NCI-H2171 (cell line): ENCODE results near the gene ITSN1.
"Not testable (repeated sequence)": the region's sequence is repeated elsewhere in the genome, so short reads cannot be mapped to it uniquely, and the experiment has no call there.

Experiments used
- DNase-seq: peaks from one replicate; lab custom pipeline; 2025; lab: John Stamatoyannopoulos, UW

ITSN1 gene

GRCh38 chr21:33682992-33683627, 40.8 kb downstream of the ITSN1 start:
- no peak for DNase-seq

GRCh38 chr21:33684068-33684467, 41.8 kb downstream of the ITSN1 start:
- no peak for DNase-seq

GRCh38 chr21:33684923-33685560, 42.7 kb downstream of the ITSN1 start:
- no peak for DNase-seq

GRCh38 chr21:33685613-33686197, 43.4 kb downstream of the ITSN1 start:
- DNase-seq: no peak

GRCh38 chr21:33686386-33686785, 44.1 kb downstream of the ITSN1 start:
- peak; percentile 18 for DNase-seq

GRCh38 chr21:33687634-33688033, 45.3 kb downstream of the ITSN1 start:
- no peak for DNase-seq

DNA sequence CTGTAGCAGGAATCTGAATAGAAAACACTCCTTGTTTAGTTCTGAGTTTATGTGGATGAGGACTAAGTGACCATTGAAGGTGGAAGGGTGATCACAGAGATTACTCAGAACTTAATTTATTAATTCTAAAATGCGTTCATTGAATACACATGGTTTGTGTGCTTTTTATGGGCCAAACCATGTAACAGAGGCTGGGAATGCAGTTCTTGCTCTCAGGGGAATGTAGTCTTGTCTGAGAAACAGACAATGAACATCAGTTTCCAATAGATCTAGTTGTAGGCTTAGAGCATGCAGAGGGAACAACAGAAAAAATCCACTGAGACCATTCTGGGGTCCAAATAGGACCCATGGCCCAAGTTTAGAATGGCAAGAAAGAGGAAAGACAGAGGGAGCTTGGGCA, 46.1 kb downstream of the ITSN1 start:
- DNase-seq: no peak

- no peak for DNase-seq
Measured at GRCh38 chr21:33690874-33691273, 48.6 kb downstream of the ITSN1 start.

DNA sequence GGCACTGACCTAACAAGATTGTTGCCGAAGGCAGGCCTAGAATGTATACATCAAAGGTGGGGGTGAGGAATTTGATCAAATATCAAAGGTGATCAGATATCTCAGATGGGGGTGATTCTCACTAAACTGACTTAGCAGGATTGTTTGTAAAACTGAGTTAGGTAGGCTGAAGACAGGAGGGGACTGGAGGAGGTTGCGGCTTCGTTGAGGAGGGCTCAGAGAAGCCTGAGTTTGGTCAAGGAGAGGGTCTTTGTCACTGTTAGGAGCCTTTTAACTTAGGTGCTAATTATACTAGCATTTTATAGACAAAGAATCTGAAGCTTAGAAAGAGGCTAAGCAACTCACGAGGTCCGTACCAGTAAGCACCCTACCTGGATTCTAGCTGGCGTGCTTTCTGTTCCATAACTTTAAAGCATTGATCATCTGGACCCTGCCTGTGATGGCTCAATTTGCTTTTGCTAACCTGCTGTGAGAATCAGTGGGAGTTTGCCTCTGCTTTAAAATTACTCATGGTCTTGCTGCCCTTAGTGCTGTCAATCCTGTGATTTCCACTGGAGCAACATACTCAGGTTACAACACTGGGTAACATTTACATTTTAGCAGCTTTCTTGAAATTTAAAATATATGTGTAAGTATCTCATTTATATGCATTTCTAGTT, 49.8 kb downstream of the ITSN1 start:
- DNase-seq: no peak

DNA sequence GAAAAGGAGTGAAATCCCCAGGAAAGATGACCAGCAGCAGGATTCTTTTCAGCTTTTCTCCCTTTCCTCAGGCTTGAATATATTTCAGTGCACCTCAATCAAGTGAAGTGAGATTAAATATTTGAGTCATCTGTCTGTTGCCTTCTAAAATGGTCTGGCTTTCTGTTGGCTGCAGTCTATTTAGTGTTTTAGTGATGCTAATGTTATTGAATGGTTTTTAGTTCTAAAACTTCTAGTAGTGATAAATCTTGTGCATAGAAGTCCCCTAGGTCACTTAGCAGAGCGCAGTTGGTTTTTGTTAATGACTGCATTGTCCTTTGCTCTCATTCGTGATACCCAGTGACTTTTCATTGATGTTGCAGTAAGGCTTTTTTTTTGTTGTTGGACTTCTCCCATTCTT, 53.5 kb downstream of the ITSN1 start:
- no peak for DNase-seq

GRCh38 chr21:33696465-33696864, 54.2 kb downstream of the ITSN1 start:
- no peak for DNase-seq

GRCh38 chr21:33698087-33698860, 56.0 kb downstream of the ITSN1 start:
- no peak for DNase-seq

DNA sequence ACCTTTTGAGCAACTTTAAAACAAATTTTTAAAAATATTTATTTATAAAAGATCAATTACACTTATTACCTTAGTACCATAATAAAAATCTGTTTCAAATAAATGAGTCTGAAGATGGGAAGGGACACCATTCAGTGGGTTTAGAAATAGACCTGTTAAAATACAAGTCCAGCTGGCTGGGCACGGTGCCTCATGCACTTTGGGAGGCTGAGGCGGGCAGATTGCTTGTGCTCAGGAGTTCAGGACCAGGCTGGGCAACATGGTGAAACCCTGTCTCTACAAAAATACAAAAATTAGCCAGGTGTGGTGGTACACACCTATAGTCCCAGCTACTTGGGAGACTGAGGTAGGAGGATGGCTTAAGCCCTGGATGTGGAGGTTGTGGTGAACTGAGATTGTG, 57.0 kb downstream of the ITSN1 start:
- DNase-seq: no peak

DNA sequence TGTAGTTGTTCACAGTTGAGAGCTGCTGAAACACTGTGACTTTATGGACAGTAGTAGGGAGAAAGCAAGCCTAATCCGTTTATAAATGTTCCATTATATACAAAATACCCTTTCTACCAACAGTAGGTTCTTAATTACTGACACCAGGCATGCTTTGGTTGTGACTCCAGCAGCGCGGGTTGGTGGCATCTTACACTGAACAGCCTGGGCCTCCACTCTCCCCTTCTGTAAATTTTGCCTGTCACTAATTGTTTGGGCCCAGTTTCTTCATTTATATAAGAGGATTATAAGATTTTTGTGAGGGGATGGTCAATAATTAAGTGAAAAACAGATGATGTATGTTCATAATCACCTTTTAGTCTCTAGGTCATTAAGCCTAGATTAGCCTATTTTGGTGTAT, 58.2 kb downstream of the ITSN1 start:
- DNase-seq: no peak

- no peak for DNase-seq
Measured at GRCh38 chr21:33703750-33704606, 61.7 kb downstream of the ITSN1 start.

DNA sequence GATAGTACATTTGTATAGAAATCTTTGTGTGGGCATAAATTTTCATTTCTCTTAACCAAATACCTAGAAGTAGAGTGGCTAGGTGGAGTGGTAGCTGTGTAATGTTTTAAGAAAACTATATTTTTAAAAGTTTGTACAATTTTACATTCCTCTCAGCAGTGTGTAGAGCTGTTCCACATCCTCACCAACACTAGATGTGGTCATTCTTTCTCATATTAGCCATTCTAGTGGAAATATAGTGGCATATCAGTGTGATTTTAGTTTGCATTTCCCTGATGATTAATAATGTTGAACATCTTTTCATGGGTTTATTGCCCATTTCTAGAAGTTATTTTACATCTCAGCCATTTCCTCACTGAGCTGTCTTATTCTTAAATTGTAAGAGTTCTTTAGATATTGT, 65.5 kb downstream of the ITSN1 start:
- DNase-seq: no peak

GRCh38 chr21:33708874-33709273, 66.6 kb downstream of the ITSN1 start:
- no peak for DNase-seq

DNA sequence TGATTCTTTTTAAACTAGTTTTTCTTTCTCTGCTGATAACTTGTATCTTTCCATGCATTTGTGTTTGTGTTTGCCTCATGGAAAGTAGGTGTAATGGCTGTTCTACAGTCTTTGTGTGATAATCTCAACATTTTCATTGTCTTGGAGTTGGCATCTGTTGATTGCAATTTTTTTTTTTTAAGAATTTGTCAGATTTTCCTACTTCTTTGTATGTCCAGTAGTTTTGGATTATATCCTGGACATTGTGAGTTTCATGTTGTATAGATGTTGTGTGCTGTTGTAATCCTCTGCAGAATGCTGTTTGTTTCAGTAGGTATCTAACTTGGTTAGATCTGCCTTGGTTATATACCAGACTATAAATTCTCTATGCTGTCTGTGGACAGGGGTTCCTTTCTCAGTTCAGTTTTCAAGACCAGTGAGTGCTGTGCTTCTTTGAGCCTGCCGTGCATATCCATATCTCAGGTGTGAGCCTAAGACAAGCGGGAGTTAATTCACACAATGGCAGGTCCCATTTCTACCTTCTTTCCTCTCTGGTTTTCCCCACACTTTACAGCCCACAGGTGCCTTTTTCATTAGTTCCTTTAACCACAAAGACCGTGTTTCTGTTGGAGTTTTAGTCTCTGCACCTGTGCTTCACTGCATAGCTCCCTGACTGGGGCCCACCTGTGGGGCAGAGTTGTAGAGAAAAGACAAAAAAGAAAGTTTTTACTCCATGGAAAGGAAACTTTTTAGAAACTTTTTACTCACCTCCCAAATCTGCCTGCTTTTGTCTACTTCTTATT, 69.9 kb downstream of the ITSN1 start:
- no peak for DNase-seq

GRCh38 chr21:33721081-33721480, 78.8 kb downstream of the ITSN1 start:
- DNase-seq: no peak

GRCh38 chr21:33729139-33729538, 86.8 kb downstream of the ITSN1 start:
- not testable (repeated sequence) for DNase-seq

DNA sequence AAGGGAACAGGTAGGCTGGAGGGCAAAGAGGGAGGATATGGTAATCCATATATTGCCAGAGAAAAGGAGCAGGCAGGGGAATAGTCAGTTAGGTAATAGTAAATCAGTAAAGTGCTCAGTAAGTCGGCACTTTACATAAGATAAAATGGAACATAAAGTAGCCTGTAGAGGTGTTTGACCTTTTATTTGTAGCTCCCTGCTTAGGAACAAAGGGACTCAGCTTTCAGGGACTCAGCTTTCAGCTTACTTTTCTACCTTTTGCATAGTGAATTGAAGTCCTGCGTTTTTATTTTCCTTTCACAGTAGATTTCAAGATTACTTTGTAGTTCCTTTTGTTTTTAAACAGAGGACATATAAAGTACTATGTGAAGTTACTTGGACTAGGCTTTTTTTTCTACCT, 87.3 kb downstream of the ITSN1 start:
- DNase-seq: no peak
